Thoracic aorta endothelial cell (primary cell): ENCODE data around the gene CDPF1. TPM values are rescaled to one million over a fixed set of nuclear protein-coding genes. Genes with fewer than 3 reads are reported as not detected.

Experiments
- total RNA-seq: library from RNA; depleted of rRNA; stranded (reverse); fragments of >200 nt; gene quantifications from 2 replicates; pipeline ENCODE4 v1.2.3, GENCODE V29; 2012

CDPF1 gene, protein sequence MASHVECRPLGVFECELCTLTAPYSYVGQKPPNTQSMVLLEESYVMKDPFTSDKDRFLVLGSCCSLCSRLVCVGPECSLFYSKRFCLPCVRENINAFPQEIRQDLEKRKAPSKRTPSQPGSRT
- 7.4 and 7.5 TPM in 2 replicates for total RNA-seq

DNA sequence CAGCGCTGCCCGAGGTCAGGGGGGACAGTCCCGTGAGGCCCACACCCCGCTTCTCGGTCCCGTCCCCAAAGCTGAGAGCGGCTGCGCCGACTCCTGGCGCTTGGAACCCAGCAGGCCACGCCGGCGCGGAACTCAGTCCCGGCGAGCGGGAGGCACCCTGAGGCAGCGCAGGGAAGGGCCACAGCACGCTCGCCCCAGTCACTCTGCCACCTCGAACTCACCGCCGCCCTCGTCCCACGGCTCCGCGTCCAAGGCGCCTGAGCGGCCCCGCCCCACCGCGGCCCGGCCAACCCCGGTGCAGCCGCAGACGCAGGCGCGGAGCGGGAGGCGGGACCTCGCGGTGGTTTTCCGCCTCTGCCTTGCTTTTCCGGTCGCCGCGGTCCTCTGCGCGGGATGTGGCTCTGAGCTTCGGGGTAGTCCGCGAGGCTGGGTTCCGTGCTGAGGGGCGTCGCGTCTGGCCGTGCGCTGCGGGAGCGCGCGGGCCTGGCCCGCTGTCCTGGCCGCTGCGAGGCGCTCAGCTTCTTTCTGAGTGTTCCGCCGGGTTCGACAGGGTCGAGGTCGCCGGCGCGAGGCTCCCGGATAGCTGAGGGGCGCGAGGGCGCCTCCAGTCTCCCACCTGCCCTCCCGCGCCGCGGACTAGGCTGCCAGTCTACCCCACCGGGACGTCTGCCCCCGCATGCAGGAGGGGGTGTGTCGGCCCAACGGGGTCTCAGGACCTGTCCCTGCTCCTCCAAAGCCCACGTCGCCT is at the start of gene CDPF1:
CDPF1 (minus strand) TSS at position 259 of the 748 bp plus-strand sequence. CDS start 2,009 bp downstream, outside the sequence.

GRCh38 chr22:46296257-46297150 is 46.4 kb upstream of the CDPF1 start, which contains the start of gene GTSE1:
Gene GTSE1, plus strand, starts transcription at chr22:46296870. Its CDS starts 531 bp downstream, at chr22:46297401.

GRCh38 chr22:46267431-46268279 is 17.6 kb upstream of the CDPF1 start, which contains the start of gene TTC38:
Gene TTC38, plus strand, starts transcription at chr22:46268008. Its CDS starts 32 bp downstream, at chr22:46268040.

GRCh38 chr22:46263216-46263590 is 13.1 kb upstream of the CDPF1 start, which contains the start of gene PKDREJ:
Gene PKDREJ, minus strand, starts transcription at chr22:46263343. Its CDS starts 21 bp downstream, at chr22:46263322.

Other genes with a start within 250 kb of the CDPF1 start
- gene PPARA, start 99.8 kb downstream of the CDPF1 start, total RNA-seq: 8.1 and 15.6 TPM in 2 replicates
- under 0.01 TPM in 2 replicates for gene PKDREJ, start 13.1 kb upstream of the CDPF1 start, total RNA-seq
- 26.6 and 34.6 TPM in 2 replicates for gene TTC38, start 17.7 kb upstream of the CDPF1 start, total RNA-seq
- 27.0 and 45.3 TPM in 2 replicates for gene GTSE1, start 46.6 kb upstream of the CDPF1 start, total RNA-seq
- gene TRMU, start 85.4 kb upstream of the CDPF1 start, total RNA-seq: 38.7 and 43.5 TPM in 2 replicates